Measurements from ENCODE around the gene EEPD1. TPM values are rescaled to one million over a fixed set of nuclear protein-coding genes. Genes with fewer than 3 reads are reported as not detected.

The EEPD1 gene
- total and polyA plus RNA-seq, 2 donors (not counting 3 experiments of a cell fraction or from before 2014, with no cell fraction given): 0.40 to 0.42 TPM

DNA sequence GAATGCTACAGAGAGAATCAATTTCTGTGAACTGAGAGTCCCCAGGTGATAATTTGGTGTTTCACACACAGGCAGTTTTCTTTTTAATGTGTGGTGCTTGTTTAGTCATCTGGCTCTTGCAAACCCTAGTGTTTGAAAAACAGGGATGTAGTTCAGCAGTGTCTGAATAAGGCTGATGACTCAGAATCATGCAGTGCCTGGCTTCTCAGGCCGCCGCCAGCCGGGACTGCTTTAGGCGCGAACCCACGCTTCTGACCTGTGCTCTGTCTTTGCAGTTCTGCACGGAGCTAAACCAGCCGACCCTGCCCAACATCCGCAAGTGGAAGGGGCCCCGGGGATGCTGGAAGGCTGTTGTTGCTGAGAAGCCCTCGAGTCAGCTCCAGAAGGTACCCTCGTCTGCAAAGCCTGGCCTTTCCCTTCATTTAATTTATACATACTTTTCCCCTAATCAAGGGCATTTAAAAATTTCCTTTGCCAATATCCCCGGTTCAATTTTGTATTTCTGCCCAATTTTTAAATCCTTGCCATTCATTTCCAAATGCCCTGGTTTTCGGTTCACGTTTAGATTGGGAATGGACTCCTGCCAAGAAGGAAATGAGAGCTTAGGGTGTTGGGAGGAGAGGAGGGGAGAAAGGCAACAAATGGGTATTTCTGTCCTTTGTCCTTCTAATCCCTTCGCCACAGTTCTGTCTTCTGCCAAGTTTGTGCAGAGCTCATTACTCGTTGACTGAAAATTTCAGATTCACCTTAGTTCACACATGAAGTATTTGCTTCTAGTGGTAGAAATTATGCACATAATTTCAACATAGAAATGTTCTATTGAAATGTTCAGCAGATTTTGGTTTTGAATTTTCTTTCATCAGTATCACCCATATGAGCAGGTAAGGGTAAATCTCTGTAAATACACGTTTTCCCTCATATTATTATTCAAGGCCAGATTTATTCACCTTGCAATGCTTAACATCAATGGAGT is 128.1 kb downstream of the EEPD1 start:
- intact Hi-C loops (cut with micrococcal nuclease): no loop called here
- POLR2A ChIA-PET: no interaction called here
- Histone ChIP-seq H3K4me3 (replicated peaks in 1 of 3; ENCODE audit: insufficient read depth in 1 of 3, low read depth in 1 of 3, low read length in 3 of 3) (no peak overlapping the region), H3K9me3 (replicated peaks; ENCODE audit: control insufficient read depth, insufficient read depth, low read length) (no peaks in the 10 kb centered on the region), H4K20me1 (replicated peaks; ENCODE audit: control insufficient read depth, extremely low read depth, insufficient read depth, low read length) (no peaks in the 10 kb centered on the region), H3K4me2 (ENCODE audit: insufficient read depth, low read length) (peak overlapping the region; percentile 58), H3K9me1 (replicated peaks; ENCODE audit: control insufficient read depth, extremely low read depth, insufficient read depth, low read length) (no peaks in the 10 kb centered on the region), H2AFZ (ENCODE audit: low read depth, low read length) (peak overlapping the region; percentile 69), H3K79me2 (ENCODE audit: control insufficient read depth, insufficient read depth, low read length) (no peaks in the 10 kb centered on the region), H3K36me3 (ENCODE audit: control insufficient read depth in 2 of 2, extremely low read depth in 1 of 2, insufficient read depth in 2 of 2, low read length in 2 of 2) (no peaks in the 10 kb centered on the region), H3K27me3 (ENCODE audit: control insufficient read depth in 2 of 2, insufficient read depth in 2 of 2, low read length in 2 of 2) (no peaks in the 10 kb centered on the region), H3K4me1 (ENCODE audit: control insufficient read depth, extremely low read depth, insufficient read depth, low read length) (peaks cover 6% of the 10 kb centered on the region), H3K9ac (replicated peaks; ENCODE audit: extremely low read depth, insufficient read depth, low read length) (no peak overlapping the region), H3K27ac (ENCODE audit: insufficient read depth, low read depth, low read length) (no peak overlapping the region)
- DNase-seq (ENCODE audit: low read depth, low spot score): peak; percentile 49
- CTCF ChIA-PET: interaction anchor here (0.7 to 1.8 kb wide), 5 partner anchors 10 to 296 kb away, joined by 3 to 5 read pairs (median 4); no protein-coding TSS in a partner anchor
- dilution Hi-C loops (cut with MboI; ENCODE audit: extremely low pct_ligation_motif_present, low sequenced_read_pairs): no loop called here
- TF ChIP-seq JUN (IDR thresholded peaks at IDR 0.05; ENCODE audit: borderline replicate concordance, insufficient read depth, insufficient read length, low read depth) (no peak), FOS (IDR thresholded peaks at IDR 0.05; ENCODE audit: borderline replicate concordance, insufficient read depth, low read length) (peak; percentile 61), EZH2 (IDR thresholded peaks at IDR 0.05; ENCODE audit: borderline replicate concordance, low read depth, low read length, severe bottlenecking) (no peak), GATA2 (IDR thresholded peaks at IDR 0.05; ENCODE audit: insufficient read depth, insufficient read length, low read depth, low read length) (no peak), POLR2AphosphoS5 (IDR thresholded peaks at IDR 0.05; ENCODE audit: insufficient read depth, low read depth, low read length) (no peak), MYC (IDR thresholded peaks at IDR 0.05; ENCODE audit: low read depth, low read length) (no peak), POLR2A (IDR thresholded peaks at IDR 0.05; ENCODE audit: low read depth, low read length) (no peak)
- TF ChIP-seq, protein P1, sequence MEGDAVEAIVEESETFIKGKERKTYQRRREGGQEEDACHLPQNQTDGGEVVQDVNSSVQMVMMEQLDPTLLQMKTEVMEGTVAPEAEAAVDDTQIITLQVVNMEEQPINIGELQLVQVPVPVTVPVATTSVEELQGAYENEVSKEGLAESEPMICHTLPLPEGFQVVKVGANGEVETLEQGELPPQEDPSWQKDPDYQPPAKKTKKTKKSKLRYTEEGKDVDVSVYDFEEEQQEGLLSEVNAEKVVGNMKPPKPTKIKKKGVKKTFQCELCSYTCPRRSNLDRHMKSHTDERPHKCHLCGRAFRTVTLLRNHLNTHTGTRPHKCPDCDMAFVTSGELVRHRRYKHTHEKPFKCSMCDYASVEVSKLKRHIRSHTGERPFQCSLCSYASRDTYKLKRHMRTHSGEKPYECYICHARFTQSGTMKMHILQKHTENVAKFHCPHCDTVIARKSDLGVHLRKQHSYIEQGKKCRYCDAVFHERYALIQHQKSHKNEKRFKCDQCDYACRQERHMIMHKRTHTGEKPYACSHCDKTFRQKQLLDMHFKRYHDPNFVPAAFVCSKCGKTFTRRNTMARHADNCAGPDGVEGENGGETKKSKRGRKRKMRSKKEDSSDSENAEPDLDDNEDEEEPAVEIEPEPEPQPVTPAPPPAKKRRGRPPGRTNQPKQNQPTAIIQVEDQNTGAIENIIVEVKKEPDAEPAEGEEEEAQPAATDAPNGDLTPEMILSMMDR (IDR thresholded peaks at IDR 0.05; ENCODE audit: extremely low read depth in 1 of 2, insufficient read depth in 1 of 2, low read depth in 1 of 2, low read length in 2 of 2): no peak
- TF ChIP-seq, protein P2, sequence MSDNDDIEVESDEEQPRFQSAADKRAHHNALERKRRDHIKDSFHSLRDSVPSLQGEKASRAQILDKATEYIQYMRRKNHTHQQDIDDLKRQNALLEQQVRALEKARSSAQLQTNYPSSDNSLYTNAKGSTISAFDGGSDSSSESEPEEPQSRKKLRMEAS (IDR thresholded peaks at IDR 0.05; ENCODE audit: insufficient read depth, insufficient read length): no peak
- peak; percentile 77 for FAIRE-seq
- BruUV-seq (replicated peaks): no TSS peak
